ENCODE data around the gene MACC1. TPM values are rescaled to one million over a fixed set of nuclear protein-coding genes. Genes with fewer than 3 reads are reported as not detected.
A peak's percentile ranks its signal among the peaks of the same experiment; 100 is the strongest.

The MACC1 gene
- total RNA-seq, 1 experiment from 2014 or later: 7.9 TPM

- CTCF ChIA-PET: no interaction called here
- Histone ChIP-seq H3K36me3 (ENCODE audit: low read depth, low read length) (peaks cover 11% of the 10 kb centered on the region; the same call in 1 of the 2 replicates), H3K4me2 (ENCODE audit: low read length) (no peak overlapping the region), H2AFZ (ENCODE audit: low read length) (no peak overlapping the region), H3K4me1 (ENCODE audit: insufficient read depth, low read length) (no peaks in the 10 kb centered on the region), H3K79me2 (ENCODE audit: low read length) (peaks cover 8% of the 10 kb centered on the region), H3K27ac (ENCODE audit: low read length) (no peak overlapping the region), H3K9ac (ENCODE audit: low read length) (no peak overlapping the region), H3F3A (ENCODE audit: low read length, unreplicated experiment) (no peaks in the 10 kb centered on the region), H3K27me3 (ENCODE audit: low read length) (no peaks in the 10 kb centered on the region), H3K4me3 (ENCODE audit: low read length) (no peak overlapping the region), H3K9me3 (ENCODE audit: low read length) (no peaks in the 10 kb centered on the region), H3K9me2 (replicated peaks; ENCODE audit: low read length) (no peaks in the 10 kb centered on the region), H4K20me1 (ENCODE audit: low read length) (no peaks in the 10 kb centered on the region)
- ATAC-seq (no peak), DNase-seq (peak; percentile 16)
- BruUV-seq (replicated peaks): no TSS peak
- TF ChIP-seq EZH2 (IDR thresholded peaks at IDR 0.05; ENCODE audit: low read length, unreplicated experiment) (no peak), EZH2phosphoT487 (IDR thresholded peaks at IDR 0.05; ENCODE audit: borderline replicate concordance, low read length) (no peak), CTCF (conservative IDR thresholded peaks at IDR 0.05; ENCODE audit: low read depth, low read length) (no peak)
- intact Hi-C loops (cut with micrococcal nuclease): no loop called here
- POLR2A ChIA-PET (ENCODE audit: unreplicated experiment): no interaction called here
Measured at GRCh38 chr7:20185988-20186387, 31.2 kb downstream of the MACC1 start.

GRCh38 chr7:20183086-20183485 lies 34.1 kb downstream of the MACC1 start:
- intact Hi-C loops (cut with micrococcal nuclease): no loop called here
- no peak overlapping the region for H3K9ac ChIP-seq (ENCODE audit: low read length)
- H3K79me2 ChIP-seq (ENCODE audit: low read length): peaks cover 8% of the 10 kb centered on the region
- no peak overlapping the region for H3K4me2 ChIP-seq (ENCODE audit: low read length)
- no peak overlapping the region for H3K4me3 ChIP-seq (ENCODE audit: low read length)
- no peaks in the 10 kb centered on the region for H4K20me1 ChIP-seq (ENCODE audit: low read length)
- no peaks in the 10 kb centered on the region for H3K9me2 ChIP-seq (replicated peaks; ENCODE audit: low read length)
- ATAC-seq: no peak
- H3K27ac ChIP-seq (ENCODE audit: low read length): no peak overlapping the region
- H3K4me1 ChIP-seq (ENCODE audit: insufficient read depth, low read length): no peaks in the 10 kb centered on the region
- H3K27me3 ChIP-seq (ENCODE audit: low read length): no peaks in the 10 kb centered on the region
- no peaks in the 10 kb centered on the region for H3K36me3 ChIP-seq (ENCODE audit: low read depth, low read length)
- no peaks in the 10 kb centered on the region for H3K9me3 ChIP-seq (ENCODE audit: low read length)
- TF ChIP-seq EZH2phosphoT487 (IDR thresholded peaks at IDR 0.05; ENCODE audit: borderline replicate concordance, low read length) (no peak), CTCF (conservative IDR thresholded peaks at IDR 0.05; ENCODE audit: low read depth, low read length) (no peak), EZH2 (IDR thresholded peaks at IDR 0.05; ENCODE audit: low read length, unreplicated experiment) (no peak)
- DNase-seq: no peak
- H2AFZ ChIP-seq (ENCODE audit: low read length): no peak overlapping the region
- ChIA-PET POLR2A (ENCODE audit: unreplicated experiment) (no interaction called here), CTCF (no interaction called here)
- no TSS peak for BruUV-seq (replicated peaks)
- H3F3A ChIP-seq (ENCODE audit: low read length, unreplicated experiment): no peaks in the 10 kb centered on the region

GRCh38 chr7:20176578-20177242 lies 40.5 kb downstream of the MACC1 start:
- CTCF ChIA-PET: no interaction called here
- Histone ChIP-seq H3K4me1 (ENCODE audit: insufficient read depth, low read length) (no peaks in the 10 kb centered on the region), H3K4me2 (ENCODE audit: low read length) (no peak overlapping the region), H4K20me1 (ENCODE audit: low read length) (no peaks in the 10 kb centered on the region), H3K9ac (ENCODE audit: low read length) (no peak overlapping the region), H3K27ac (ENCODE audit: low read length) (no peak overlapping the region), H3K79me2 (ENCODE audit: low read length) (no peaks in the 10 kb centered on the region), H3K9me2 (replicated peaks; ENCODE audit: low read length) (no peaks in the 10 kb centered on the region), H3K27me3 (ENCODE audit: low read length) (no peaks in the 10 kb centered on the region), H3K36me3 (ENCODE audit: low read depth, low read length) (no peaks in the 10 kb centered on the region), H3F3A (ENCODE audit: low read length, unreplicated experiment) (no peaks in the 10 kb centered on the region), H2AFZ (ENCODE audit: low read length) (no peak overlapping the region), H3K4me3 (ENCODE audit: low read length) (no peak overlapping the region), H3K9me3 (ENCODE audit: low read length) (no peaks in the 10 kb centered on the region)
- no TSS peak for BruUV-seq (replicated peaks)
- POLR2A ChIA-PET (ENCODE audit: unreplicated experiment): no interaction called here
- ATAC-seq: no peak
- intact Hi-C loops (cut with micrococcal nuclease): no loop called here
- TF ChIP-seq EZH2 (IDR thresholded peaks at IDR 0.05; ENCODE audit: low read length, unreplicated experiment) (no peak), CTCF (conservative IDR thresholded peaks at IDR 0.05; ENCODE audit: low read depth, low read length) (no peak), EZH2phosphoT487 (IDR thresholded peaks at IDR 0.05; ENCODE audit: borderline replicate concordance, low read length) (no peak)
- DNase-seq: no peak

Data from PC-3 (cell line).